Activated naive CD8-positive, alpha-beta T cell treated with anti-CD3 and anti-CD28 coated beads, Interleukin-2, amount 50 U/mL, for 24 hours (primary cell): ENCODE data around the gene CYBA.
A peak's percentile ranks its signal among the peaks of the same experiment; 100 is the strongest.
"Not testable (repeated sequence)": the region's sequence is repeated elsewhere in the genome, so short reads cannot be mapped to it uniquely, and the experiment has no call there.

ENCODE experiments used
- ATAC-seq: fragments of 150-1000 bp; cut with Tn5 transposase; one replicate; pipeline ENCODE4 v1.10.0; 2021
- DNase-seq: peaks from one replicate; pipeline ENCODE4 v3.0.0; 2021
- H3K27ac Mint-ChIP-seq: one replicate; pipeline ENCODE4 v1.8.0; 2021; ENCODE audit warnings: mild to moderate bottlenecking, mixed read lengths
- H3K27me3 Mint-ChIP-seq: one replicate; pipeline ENCODE4 v1.8.0; 2021; ENCODE audit warnings: mixed read lengths
- H3K36me3 Mint-ChIP-seq: one replicate; pipeline ENCODE4 v1.8.0; 2021; ENCODE audit warnings: low read depth, mixed read lengths
- H3K4me1 Mint-ChIP-seq: one replicate; pipeline ENCODE4 v1.8.0; 2021; ENCODE audit warnings: mixed read lengths
- H3K4me3 Mint-ChIP-seq: one replicate; pipeline ENCODE4 v1.8.0; 2021; ENCODE audit warnings: mild to moderate bottlenecking, moderate library complexity, mixed read lengths
- H3K9me3 Mint-ChIP-seq: one replicate; pipeline ENCODE4 v1.8.0; 2021; ENCODE audit warnings: mixed read lengths

Gene CYBA

DNA sequence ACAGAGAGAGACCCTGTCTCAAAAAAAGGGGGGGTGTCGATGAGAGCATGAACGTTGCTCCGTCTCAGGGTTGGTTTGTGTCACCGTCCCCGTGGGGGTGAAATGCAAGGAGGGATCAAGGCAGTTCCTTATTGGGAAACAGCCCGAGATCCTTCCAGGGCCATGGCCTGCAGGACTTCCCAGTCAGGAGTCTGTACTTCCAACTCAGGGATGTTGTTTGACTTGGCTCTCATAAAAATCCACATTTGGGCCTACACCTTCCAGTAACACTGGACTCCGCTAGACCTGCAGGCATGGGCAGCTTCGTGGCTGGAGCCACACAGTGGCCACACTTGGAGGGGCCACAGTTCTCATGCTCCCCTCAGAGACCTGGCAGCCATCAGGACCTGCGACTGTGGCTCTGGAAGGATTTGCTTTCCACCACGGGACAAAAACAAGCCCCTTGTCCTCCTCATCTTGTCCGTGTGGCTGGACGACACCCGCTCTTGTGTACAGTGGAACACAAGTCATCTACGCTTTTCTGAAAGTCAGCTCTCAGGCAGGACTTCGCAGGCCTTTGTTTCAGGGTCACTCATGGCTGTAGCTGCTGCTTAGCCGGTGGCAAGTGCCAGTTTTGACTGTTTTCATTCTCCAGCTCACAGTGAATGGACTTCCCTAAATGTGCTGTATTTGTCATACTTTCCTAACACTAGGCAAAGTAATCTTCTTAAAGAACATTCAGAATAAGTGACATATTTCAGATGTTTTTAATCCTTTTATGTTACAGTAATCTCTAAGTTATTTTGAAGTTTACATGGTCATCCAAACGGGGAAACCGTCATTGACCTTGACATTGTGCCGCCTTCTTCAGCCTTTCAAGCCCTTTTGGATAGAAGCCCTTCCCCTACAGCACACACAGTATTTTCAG is 36.7 kb downstream of the CYBA start:
- Mint-ChIP-seq H3K27ac (no peak overlapping the region), H3K9me3 (no peaks in the 10 kb centered on the region), H3K4me3 (no peak overlapping the region), H3K27me3 (no peaks in the 10 kb centered on the region), H3K4me1 (peaks cover 7% of the 10 kb centered on the region), H3K36me3 (peaks cover 22% of the 10 kb centered on the region)
- DNase-seq, result no peak
- ATAC-seq, result no peak

DNA sequence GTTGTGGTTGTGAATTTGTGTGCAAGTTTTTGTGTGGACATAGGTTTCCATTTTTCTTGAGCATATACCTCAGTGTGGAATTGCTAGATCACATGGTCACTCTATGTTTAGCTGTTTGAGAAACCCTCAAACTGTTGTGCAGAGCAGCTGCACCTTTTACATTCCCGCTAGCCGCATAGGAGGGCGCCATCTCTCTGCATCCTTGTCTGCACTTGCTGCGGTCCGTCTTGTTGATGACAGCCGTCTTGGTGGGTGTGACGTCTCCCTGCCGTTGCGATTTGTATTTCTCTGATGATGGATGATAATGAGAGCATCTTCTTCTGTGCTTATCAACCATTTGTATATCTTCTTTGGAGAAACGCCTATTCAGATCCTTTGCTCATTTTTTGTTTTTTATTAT is 37.6 kb downstream of the CYBA start:
- no peaks in the 10 kb centered on the region for H3K9me3 Mint-ChIP-seq
- no peak overlapping the region for H3K4me3 Mint-ChIP-seq
- peaks cover 22% of the 10 kb centered on the region for H3K36me3 Mint-ChIP-seq
- no peak for DNase-seq
- no peaks in the 10 kb centered on the region for H3K4me1 Mint-ChIP-seq
- H3K27ac Mint-ChIP-seq, result peak overlapping the region; percentile 3
- no peak for ATAC-seq
- H3K27me3 Mint-ChIP-seq, result no peaks in the 10 kb centered on the region

DNA sequence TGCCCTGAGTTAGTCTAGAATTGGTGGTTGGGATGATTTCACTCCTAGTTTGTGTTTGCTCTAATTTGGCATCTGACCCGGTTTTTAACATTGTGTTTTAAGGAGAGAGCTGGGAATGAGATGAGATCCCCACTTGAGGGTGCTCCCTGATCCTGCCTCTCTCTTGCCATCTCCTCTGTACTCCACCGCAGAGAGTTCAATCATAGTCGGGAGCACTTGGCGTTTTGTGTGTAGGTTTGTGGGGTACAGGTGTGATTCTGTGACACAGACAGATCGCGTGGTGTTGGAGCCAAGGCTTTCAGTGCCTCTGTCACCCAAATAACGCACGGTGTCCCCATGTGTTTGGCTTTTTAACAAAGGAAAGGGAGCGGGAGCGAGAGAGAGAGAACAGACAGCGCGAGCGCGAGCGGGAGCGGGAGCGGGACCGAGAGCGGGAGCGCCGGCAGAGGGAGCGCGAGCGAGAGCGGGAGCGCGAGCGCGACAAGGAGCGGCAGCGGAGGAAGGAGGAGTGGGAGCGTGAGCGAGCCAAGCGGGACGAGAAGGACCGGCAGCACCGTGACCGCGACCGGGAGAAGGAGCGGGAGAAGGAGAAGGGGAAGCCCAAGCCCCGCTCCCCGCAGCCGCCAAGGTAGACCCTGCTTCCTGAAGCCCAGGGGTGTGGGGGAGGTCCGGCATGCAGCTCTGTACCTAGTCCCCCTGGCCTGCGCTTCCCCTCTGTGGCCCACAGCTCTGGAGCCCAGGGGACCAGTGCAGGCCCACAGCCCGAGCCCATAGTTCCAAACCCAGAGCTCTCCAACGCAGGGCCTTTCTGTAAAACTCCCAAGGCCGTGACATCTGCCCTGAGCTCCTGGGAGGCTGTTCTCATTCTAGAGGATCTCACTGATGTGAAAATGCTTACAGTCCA is 39.7 kb downstream of the CYBA start:
- DNase-seq, result no peak
- H3K9me3 Mint-ChIP-seq, result no peaks in the 10 kb centered on the region
- no peak overlapping the region for H3K4me3 Mint-ChIP-seq
- H3K27ac Mint-ChIP-seq, result no peak overlapping the region
- no peaks in the 10 kb centered on the region for H3K27me3 Mint-ChIP-seq
- H3K4me1 Mint-ChIP-seq, result no peaks in the 10 kb centered on the region
- no peak for ATAC-seq
- H3K36me3 Mint-ChIP-seq, result peaks cover 31% of the 10 kb centered on the region

DNA sequence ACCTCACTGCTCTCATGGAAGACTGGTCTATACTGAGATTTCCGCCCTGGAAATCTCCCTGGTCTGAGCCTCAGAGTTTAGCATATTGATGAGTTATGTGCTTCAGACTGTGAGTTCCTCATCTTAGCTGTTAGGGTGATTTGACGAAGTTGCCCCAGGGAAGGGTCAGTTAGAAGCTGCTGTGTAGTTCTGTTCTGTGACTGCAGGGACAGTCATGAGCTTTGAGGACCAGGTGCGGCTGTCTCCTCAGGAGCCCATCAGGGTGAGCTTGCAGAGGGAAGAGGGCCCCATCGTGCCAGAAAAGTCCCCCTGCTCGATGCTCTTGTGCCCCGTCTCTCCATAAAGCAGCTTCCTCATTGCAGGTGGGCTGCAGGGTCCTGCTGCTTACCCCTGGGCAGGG is 40.8 kb downstream of the CYBA start:
- peaks cover 31% of the 10 kb centered on the region for H3K36me3 Mint-ChIP-seq
- H3K9me3 Mint-ChIP-seq, result no peaks in the 10 kb centered on the region
- H3K4me3 Mint-ChIP-seq, result no peak overlapping the region
- no peaks in the 10 kb centered on the region for H3K27me3 Mint-ChIP-seq
- no peak overlapping the region for H3K27ac Mint-ChIP-seq
- H3K4me1 Mint-ChIP-seq, result no peaks in the 10 kb centered on the region
- ATAC-seq (no peak), DNase-seq (no peak)

DNA sequence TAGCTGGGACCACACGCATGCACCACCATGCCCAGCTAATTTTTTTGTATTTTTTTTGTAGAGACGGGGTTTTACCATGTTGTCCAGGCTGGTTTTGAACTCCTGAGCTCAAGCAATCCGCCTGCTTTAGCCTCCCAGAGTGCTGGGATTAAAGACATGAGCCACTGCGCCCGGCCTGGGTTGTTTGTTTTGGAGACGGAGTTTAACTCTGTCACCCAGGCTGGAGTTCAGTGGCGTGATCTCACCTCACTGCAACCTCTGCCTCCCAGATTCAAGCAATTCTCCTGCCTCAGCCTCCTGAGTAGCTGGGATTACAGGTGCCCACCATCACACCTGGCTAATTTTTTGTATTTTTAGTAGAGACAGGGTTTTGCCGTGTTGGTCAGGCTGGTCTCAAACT is 41.4 kb downstream of the CYBA start:
- H3K4me1 Mint-ChIP-seq, H3K27ac Mint-ChIP-seq, DNase-seq, ATAC-seq, H3K27me3 Mint-ChIP-seq, H3K4me3 Mint-ChIP-seq, H3K9me3 Mint-ChIP-seq: not testable (repeated sequence)
- peaks cover 31% of the 10 kb centered on the region for H3K36me3 Mint-ChIP-seq

DNA sequence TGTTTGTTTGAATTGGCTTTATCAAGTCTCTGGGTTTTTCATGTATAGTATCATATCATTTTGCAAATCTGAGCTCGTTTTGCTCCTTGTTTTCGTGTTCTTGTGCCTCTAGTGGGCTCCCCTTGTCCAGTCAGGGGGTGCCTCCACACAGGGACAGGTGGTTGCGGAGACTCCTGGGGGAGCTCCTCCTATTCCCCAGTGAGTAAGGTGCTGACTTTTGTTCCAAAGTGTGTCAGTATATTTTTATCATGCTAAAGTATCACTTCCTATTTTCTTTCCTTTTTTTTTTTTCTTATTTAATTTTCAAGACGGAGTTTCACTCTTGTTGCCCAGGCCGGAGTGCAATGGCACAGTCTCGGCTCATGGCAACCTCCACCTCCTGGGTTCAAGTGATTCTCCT is 42.8 kb downstream of the CYBA start:
- DNase-seq (no peak), ATAC-seq (no peak)
- Mint-ChIP-seq H3K4me1 (no peaks in the 10 kb centered on the region), H3K27me3 (no peaks in the 10 kb centered on the region), H3K4me3 (no peak overlapping the region), H3K36me3 (peaks cover 27% of the 10 kb centered on the region), H3K9me3 (no peaks in the 10 kb centered on the region), H3K27ac (no peak overlapping the region)

DNA sequence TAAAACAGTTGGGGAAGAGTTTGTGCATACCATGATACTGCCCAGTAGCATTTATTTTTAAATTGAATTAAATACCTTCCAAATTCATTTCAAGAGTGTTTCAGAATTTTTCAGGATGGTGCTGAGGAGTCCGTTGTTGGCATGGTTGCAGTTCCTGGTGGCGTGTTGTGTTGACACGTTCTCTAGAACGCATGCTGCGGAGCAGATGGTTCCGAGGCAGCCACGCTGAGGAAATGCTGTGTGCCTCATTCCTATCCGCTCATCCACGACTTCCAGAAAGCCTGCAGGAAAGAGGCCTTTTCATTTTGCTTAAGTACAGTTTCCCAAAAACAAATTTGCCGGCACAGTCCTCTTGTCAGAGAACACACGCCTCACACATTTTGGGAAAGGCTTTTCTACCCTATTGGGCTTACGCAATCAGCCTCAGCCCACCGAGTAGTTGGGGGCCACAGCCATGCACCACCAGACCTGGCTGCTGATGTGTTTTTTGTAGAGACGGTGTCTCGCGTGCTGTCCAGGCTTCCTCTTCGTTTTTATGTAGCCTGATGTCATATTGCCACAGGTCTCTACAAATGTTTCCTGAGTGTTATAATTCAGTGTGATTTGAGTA is 44.6 kb downstream of the CYBA start:
- Mint-ChIP-seq H3K27me3 (no peaks in the 10 kb centered on the region), H3K9me3 (no peaks in the 10 kb centered on the region), H3K27ac (no peak overlapping the region), H3K4me3 (no peak overlapping the region), H3K36me3 (peaks cover 30% of the 10 kb centered on the region), H3K4me1 (no peaks in the 10 kb centered on the region)
- DNase-seq (no peak), ATAC-seq (no peak)

DNA sequence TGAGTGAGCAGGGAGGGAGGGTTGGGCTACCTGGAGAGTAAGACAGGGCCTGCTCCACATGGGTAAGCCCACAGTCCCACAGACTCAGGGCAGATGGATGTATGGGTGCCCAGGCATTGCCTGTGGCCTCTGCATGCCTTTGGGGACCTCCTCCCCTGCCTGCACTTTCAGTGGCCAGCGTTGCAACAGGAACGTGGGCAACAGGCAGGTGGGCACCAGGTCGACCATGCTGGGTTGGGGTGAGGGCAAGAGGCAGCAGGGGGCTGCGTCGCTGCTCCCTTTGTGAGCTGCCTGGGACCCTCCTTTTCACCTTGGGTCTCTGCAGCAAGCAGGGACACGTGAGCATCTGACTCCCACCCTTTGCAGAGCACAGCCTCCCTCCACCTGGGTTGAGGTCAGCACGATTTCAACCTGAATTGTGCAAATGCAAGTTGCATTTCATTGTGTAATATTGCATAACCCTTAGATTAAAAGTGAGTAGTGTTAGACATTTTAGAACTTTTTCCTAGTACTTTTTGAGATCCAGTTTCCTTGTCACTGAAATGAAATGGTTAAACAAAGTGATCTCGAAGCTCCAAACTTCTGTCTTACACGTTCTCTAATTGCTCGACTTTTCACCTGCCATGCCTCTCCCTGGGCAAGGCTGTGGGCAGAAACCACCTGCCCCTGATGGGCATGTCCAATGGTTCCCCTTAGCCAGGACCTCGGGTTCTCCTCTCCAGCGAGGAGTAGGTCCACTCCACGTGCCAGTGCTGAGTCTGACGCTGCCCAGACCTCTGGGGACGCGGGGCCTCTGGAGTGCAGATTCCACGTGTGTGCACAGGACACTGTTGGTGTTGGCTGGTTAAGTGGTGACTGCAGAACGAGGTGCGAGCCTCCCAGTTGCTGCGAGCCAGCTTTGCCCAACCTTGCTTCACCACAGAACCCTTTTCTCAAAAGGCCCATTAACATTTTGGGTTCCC is 45.4 kb downstream of the CYBA start:
- no peak overlapping the region for H3K27ac Mint-ChIP-seq
- ATAC-seq (no peak), DNase-seq (no peak)
- no peak overlapping the region for H3K4me3 Mint-ChIP-seq
- no peaks in the 10 kb centered on the region for H3K9me3 Mint-ChIP-seq
- no peaks in the 10 kb centered on the region for H3K27me3 Mint-ChIP-seq
- no peaks in the 10 kb centered on the region for H3K4me1 Mint-ChIP-seq
- peaks cover 31% of the 10 kb centered on the region for H3K36me3 Mint-ChIP-seq

DNA sequence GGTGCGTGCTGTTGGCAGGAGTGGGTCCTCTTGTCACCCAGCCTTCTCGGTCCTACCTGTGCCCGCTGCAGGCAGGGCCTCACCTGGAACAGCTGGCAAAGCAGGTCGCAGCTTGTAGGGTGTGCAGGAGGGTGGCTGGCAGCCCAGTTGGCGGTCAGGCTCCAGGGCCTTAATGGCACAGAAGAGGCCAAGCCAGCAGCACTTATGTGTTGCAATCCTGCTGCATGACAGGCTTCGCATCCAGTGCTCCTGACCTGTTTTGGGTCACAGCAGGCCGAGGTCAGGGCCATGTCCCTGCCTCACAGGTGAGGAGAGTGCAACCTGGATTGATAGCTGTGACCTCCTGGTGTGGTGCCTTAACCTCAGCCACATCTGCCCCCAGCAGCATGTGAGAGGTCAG is 48.8 kb downstream of the CYBA start:
- ATAC-seq (no peak), DNase-seq (no peak)
- Mint-ChIP-seq H3K4me3 (no peak overlapping the region), H3K9me3 (no peaks in the 10 kb centered on the region), H3K4me1 (peaks cover 5% of the 10 kb centered on the region), H3K27me3 (no peaks in the 10 kb centered on the region), H3K36me3 (peaks cover 28% of the 10 kb centered on the region), H3K27ac (no peak overlapping the region)

DNA sequence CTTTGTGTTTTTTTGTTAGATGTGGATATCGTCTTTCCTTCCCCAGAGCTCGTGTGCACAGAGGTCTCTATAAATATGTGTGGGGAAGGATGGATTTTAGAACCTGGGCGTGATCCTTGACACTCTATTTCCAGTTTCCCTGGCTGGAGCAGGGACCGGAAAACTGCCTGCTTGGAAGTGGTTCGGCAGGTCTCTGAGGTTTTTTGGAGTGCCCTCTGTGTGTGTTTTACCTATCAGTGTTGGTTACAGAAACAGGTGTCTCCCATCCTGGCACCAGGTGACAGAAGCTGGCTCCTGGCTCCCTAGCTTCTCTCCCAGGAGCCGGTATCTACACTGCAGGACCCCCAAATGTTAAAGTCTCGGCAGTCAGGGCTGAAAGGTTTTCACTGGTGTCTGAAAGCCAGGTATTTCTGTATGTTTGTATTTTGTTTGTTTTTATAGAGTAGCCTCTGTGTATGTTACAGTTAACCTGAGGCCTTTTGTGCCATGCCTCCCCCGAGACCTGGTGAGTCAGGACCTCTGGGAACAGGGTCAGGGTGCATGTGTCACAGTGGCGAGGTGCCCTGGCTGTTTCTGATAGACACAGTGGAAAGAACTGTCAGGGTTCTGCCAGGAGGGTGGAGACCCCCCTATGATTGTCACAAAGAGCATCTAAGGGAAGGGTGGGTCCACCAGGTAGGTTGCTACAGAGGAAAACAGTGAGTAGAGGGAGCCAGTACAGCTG is 49.4 kb downstream of the CYBA start:
- peaks cover 5% of the 10 kb centered on the region for H3K4me1 Mint-ChIP-seq
- peaks cover 27% of the 10 kb centered on the region for H3K36me3 Mint-ChIP-seq
- H3K9me3 Mint-ChIP-seq, result no peaks in the 10 kb centered on the region
- H3K4me3 Mint-ChIP-seq, result no peak overlapping the region
- H3K27me3 Mint-ChIP-seq, result no peaks in the 10 kb centered on the region
- no peak overlapping the region for H3K27ac Mint-ChIP-seq
- ATAC-seq, result no peak
- DNase-seq, result no peak

DNA sequence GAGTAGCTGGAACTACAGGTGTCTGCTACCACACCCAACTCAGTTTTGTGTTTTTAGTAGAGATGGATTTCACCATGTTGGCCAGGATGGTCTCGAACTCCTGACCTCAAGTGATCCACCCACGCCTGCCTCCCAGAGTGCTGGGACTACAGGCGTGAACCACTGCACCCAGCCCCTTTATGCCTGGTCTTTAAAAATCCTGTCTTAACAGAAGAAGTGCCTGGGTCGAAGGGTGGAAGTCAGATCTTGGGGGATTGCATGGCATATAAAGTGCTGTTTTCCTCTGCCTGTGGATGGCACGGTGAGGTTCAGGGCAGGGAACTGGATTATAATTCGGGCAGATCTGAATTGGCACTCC is 50.3 kb downstream of the CYBA start:
- ATAC-seq, result no peak
- no peak overlapping the region for H3K27ac Mint-ChIP-seq

DNA sequence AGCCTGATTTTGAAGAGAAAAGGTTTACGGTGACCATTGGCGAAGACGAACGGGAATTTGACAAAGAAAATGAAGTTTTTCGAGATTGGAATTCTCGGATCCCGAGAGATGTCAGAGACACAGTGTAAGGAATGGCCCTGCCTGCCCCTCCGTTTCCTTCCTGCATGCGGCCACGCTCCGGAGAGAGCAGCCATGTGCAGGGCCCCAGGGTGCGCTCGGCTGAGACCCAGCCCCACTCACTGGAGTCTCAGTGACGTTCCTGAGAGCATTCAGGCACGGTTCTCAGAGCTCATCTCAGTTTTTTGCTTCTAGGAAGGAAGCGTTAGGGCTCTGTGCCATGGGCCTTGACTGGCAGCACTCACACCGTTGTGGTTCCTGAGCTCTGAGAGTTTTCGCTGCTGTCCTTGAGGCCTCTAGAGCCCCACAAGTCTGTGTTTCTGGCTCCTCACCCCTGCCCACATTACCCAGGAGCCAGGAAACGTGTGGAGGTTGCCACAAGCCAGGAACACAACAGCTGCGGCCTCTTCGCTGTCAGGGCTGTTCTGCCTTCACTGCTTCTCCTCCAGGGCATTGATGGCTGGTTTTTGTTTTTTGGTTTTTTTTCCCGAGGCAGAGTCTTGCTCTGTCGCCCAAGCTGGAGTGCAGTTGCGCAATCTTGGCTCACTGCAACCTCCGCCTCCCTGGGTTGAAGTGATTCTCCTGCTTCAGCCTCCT is 50.9 kb downstream of the CYBA start:
- no peaks in the 10 kb centered on the region for H3K27me3 Mint-ChIP-seq
- ATAC-seq, result no peak
- H3K4me1 Mint-ChIP-seq, result peaks cover 5% of the 10 kb centered on the region
- no peaks in the 10 kb centered on the region for H3K9me3 Mint-ChIP-seq
- H3K4me3 Mint-ChIP-seq, result no peak overlapping the region
- peaks cover 34% of the 10 kb centered on the region for H3K36me3 Mint-ChIP-seq
- no peak for DNase-seq
- no peak overlapping the region for H3K27ac Mint-ChIP-seq

More for the DNA sequence above, 50.3 kb downstream of the CYBA start:
- Mint-ChIP-seq H3K9me3 (no peaks in the 10 kb centered on the region), H3K27me3 (no peaks in the 10 kb centered on the region), H3K36me3 (peaks cover 32% of the 10 kb centered on the region), H3K4me1 (peaks cover 5% of the 10 kb centered on the region), H3K4me3 (no peak overlapping the region)
- no peak for DNase-seq
